GM12878 (cell line): Measurements from ENCODE around the gene CHD5.

ENCODE experiments used
- BACH1 ChIP-seq: fragments of 450-650 bp; IDR thresholded peaks from 2 replicates; pipeline ENCODE4 v1.6.1; 2017; ENCODE audit warnings: mild to moderate bottlenecking, borderline replicate concordance
- CREB1 ChIP-seq: IDR thresholded peaks from 2 replicates; pipeline ENCODE4 v1.6.1; 2012; ENCODE audit warnings: low read depth, mild to moderate bottlenecking, inconsistent platforms
- EP300 ChIP-seq, 2 experiments: fragments of 150-350 bp in 1 of 2; IDR thresholded peaks; 2 replicates each; pipeline ENCODE4 v1.6.1; 2011 to 2012; ENCODE audit warnings: low read depth in 2 of 2, low read length in 2 of 2, borderline replicate concordance in 1 of 2, improper control_type of control experiment in 1 of 2, inconsistent platforms in 1 of 2; ENCODE audit not compliant: control insufficient read depth in 1 of 2
- FOXM1 ChIP-seq: IDR thresholded peaks from 2 replicates; pipeline ENCODE4 v1.6.1; 2012; ENCODE audit warnings: low read depth, mild to moderate bottlenecking, inconsistent platforms, low read length, moderate library complexity
- JUND ChIP-seq: IDR thresholded peaks from 2 replicates; pipeline ENCODE4 v1.6.1; 2012; ENCODE audit warnings: low read depth, mild to moderate bottlenecking, low read length, improper control_type of control experiment, moderate library complexity
- MTA2 ChIP-seq: fragments of 450-650 bp; IDR thresholded peaks from 2 replicates; pipeline ENCODE4 v1.6.1; 2016; ENCODE audit warnings: low read depth, mild to moderate bottlenecking, moderate library complexity
- MYC ChIP-seq: IDR thresholded peaks from 2 replicates; pipeline ENCODE4 v1.6.1; 2011; ENCODE audit warnings: mild to moderate bottlenecking, low read length, moderate library complexity, inconsistent platforms; ENCODE audit not compliant: insufficient read depth, insufficient replicate concordance, insufficient read length, severe bottlenecking
- POLR2A ChIP-seq: IDR thresholded peaks from 2 replicates; pipeline ENCODE4 v1.6.1; 2011; ENCODE audit warnings: low read depth, mild to moderate bottlenecking, low read length
- POLR2AphosphoS5 ChIP-seq: IDR thresholded peaks from 2 replicates; pipeline ENCODE4 v1.6.1; 2011; ENCODE audit warnings: mild to moderate bottlenecking, low read length, inconsistent platforms
- RBBP5 ChIP-seq: fragments of 200-600 bp; sonication (generic); conservative IDR thresholded peaks from 2 replicates; pipeline ENCODE4 v1.6.1; 2016
- TCF7 ChIP-seq: IDR thresholded peaks from 2 replicates; pipeline ENCODE4 v1.6.1; 2014; ENCODE audit warnings: antibody characterized with exemption, borderline replicate concordance
- TF ChIP-seq, protein P1 (sequence below): IDR thresholded peaks from 2 replicates; pipeline ENCODE4 v1.6.1; 2012; ENCODE audit warnings: low read depth, low read length, improper control_type of control experiment
- TF ChIP-seq, protein P2 (sequence below), 3 experiments: IDR thresholded peaks in 2 of 3; conservative IDR thresholded peaks in 1 of 3; 2 replicates each; pipeline ENCODE4 v1.5.1; 2011; ENCODE audit warnings: low read depth in 3 of 3, low read length in 3 of 3, mild to moderate bottlenecking in 3 of 3, control low read depth in 2 of 3, moderate library complexity in 2 of 3, inconsistent platforms in 1 of 3, mixed read lengths in 1 of 3; ENCODE audit not compliant: control insufficient read depth in 2 of 3, insufficient read depth in 1 of 3; ENCODE audit errors: extremely low read depth in 1 of 3
- TF ChIP-seq, protein P3 (sequence below): IDR thresholded peaks from 2 replicates; pipeline ENCODE4 v1.6.1; 2011; ENCODE audit warnings: mild to moderate bottlenecking, low read depth, low read length, moderate library complexity; ENCODE audit not compliant: insufficient replicate concordance

DNA sequence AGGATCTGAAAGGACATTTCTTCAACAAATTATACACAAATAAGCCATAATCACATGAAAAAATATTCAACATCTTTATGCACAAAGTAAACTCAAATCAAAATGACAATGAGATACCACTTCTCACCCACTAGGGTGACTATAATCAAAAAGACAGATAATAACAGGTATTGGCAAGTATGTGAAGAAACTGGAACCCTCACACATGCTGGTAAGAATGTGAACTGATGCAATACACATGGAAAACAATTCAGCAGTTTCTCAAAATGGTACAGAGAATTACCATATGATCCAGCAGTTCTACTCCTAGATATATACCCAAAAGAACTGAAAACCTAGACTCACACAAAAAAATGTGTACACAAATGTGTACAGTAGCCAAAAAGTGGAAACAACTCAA, 62.5 kb downstream of the CHD5 start:
- no peak for TF ChIP-seq MTA2
- TF ChIP-seq, protein P1, sequence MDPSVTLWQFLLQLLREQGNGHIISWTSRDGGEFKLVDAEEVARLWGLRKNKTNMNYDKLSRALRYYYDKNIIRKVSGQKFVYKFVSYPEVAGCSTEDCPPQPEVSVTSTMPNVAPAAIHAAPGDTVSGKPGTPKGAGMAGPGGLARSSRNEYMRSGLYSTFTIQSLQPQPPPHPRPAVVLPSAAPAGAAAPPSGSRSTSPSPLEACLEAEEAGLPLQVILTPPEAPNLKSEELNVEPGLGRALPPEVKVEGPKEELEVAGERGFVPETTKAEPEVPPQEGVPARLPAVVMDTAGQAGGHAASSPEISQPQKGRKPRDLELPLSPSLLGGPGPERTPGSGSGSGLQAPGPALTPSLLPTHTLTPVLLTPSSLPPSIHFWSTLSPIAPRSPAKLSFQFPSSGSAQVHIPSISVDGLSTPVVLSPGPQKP = no peak
- no peak for TF ChIP-seq BACH1
- TF ChIP-seq JUND = no peak
- TF ChIP-seq RBBP5 = no peak
- no peak for TF ChIP-seq MYC
- TF ChIP-seq, protein P2, sequence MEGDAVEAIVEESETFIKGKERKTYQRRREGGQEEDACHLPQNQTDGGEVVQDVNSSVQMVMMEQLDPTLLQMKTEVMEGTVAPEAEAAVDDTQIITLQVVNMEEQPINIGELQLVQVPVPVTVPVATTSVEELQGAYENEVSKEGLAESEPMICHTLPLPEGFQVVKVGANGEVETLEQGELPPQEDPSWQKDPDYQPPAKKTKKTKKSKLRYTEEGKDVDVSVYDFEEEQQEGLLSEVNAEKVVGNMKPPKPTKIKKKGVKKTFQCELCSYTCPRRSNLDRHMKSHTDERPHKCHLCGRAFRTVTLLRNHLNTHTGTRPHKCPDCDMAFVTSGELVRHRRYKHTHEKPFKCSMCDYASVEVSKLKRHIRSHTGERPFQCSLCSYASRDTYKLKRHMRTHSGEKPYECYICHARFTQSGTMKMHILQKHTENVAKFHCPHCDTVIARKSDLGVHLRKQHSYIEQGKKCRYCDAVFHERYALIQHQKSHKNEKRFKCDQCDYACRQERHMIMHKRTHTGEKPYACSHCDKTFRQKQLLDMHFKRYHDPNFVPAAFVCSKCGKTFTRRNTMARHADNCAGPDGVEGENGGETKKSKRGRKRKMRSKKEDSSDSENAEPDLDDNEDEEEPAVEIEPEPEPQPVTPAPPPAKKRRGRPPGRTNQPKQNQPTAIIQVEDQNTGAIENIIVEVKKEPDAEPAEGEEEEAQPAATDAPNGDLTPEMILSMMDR (IDR thresholded peaks at IDR 0.05 in 2 of 3, conservative IDR thresholded peaks at IDR 0.05 in 1 of 3; ENCODE audit: control insufficient read depth in 2 of 3, extremely low read depth in 1 of 3, insufficient read depth in 1 of 3, low read depth in 3 of 3, low read length in 3 of 3) = no peak
- TF ChIP-seq FOXM1 = no peak
- no peak for TF ChIP-seq CREB1
- TF ChIP-seq POLR2AphosphoS5 = no peak
- TF ChIP-seq, protein P3, sequence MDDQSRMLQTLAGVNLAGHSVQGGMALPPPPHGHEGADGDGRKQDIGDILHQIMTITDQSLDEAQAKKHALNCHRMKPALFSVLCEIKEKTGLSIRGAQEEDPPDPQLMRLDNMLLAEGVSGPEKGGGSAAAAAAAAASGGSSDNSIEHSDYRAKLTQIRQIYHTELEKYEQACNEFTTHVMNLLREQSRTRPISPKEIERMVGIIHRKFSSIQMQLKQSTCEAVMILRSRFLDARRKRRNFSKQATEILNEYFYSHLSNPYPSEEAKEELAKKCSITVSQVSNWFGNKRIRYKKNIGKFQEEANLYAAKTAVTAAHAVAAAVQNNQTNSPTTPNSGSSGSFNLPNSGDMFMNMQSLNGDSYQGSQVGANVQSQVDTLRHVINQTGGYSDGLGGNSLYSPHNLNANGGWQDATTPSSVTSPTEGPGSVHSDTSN = no peak
- TF ChIP-seq TCF7 = no peak
- TF ChIP-seq POLR2A = no peak
- TF ChIP-seq EP300 (IDR thresholded peaks at IDR 0.05; ENCODE audit: borderline replicate concordance in 1 of 2, control insufficient read depth in 1 of 2, low read depth in 2 of 2, low read length in 2 of 2) = no peak
